SK-N-SH (cell line): Measurements from ENCODE around the gene PRPF40B. TPM values are rescaled to one million over a fixed set of nuclear protein-coding genes. Genes with fewer than 3 reads are reported as not detected.

Source experiments
- CTCF ChIA-PET: fragments of 300-600, 350-600 bp; formaldehyde crosslinking; extraction: SDS; loops from one replicate; lab custom pipeline; 2021; lab: Yijun Ruan, JAX
- POLR2A ChIA-PET: fragments of 350-600 bp; sonication (Branson Sonifier 250); formaldehyde crosslinking; extraction: SDS; loops from one replicate; lab custom pipeline; 2020; ENCODE audit warnings: antibody characterized with exemption, inconsistent platforms; lab: Yijun Ruan, JAX
- DNase-seq: peaks from one replicate; pipeline ENCODE4 v3.0.0; 2012
- H2AFZ ChIP-seq: fragments of 200-600 bp; sonication (generic); 2 replicates; pipeline ENCODE4 v1.8.1; 2016; ENCODE audit warnings: antibody characterized with exemption, mild to moderate bottlenecking, low read depth
- H3F3A ChIP-seq: fragments of 200-600 bp; sonication (generic); replicated peaks from 2 replicates; pipeline ENCODE3; 2016; ENCODE audit warnings: antibody characterized with exemption, mild to moderate bottlenecking; ENCODE audit not compliant: insufficient read depth
- H3K27ac ChIP-seq, 2 experiments: fragments of 200-500 bp in 1 of 2; fragments of 200-600 bp in 1 of 2; sonication (Bioruptor generic) in 1 of 2; sonication (generic), shearing (Covaris generic) in 1 of 2; 2 replicates each; pipeline versions ENCODE4 v1.5.1 to v1.6.1; 2014 to 2016; ENCODE audit warnings: low read depth in 2 of 2, inconsistent platforms in 1 of 2, low read length in 1 of 2, mild to moderate bottlenecking in 1 of 2, mixed read lengths in 1 of 2
- H3K27me3 ChIP-seq: fragments of 200-600 bp; sonication (generic), shearing (Covaris generic); 2 replicates; pipeline ENCODE4 v1.6.1; 2016; ENCODE audit warnings: mixed run types; ENCODE audit not compliant: insufficient read depth
- H3K36me3 ChIP-seq, 2 experiments: fragments of 200-500 bp in 1 of 2; fragments of 200-600 bp in 1 of 2; sonication (Bioruptor generic) in 1 of 2; sonication (generic) in 1 of 2; replicated peaks in 1 of 2; 2 replicates each; pipeline versions ENCODE3 to v1.5.1; 2014 to 2016; ENCODE audit warnings: low read length in 1 of 2, mild to moderate bottlenecking in 1 of 2; ENCODE audit not compliant: insufficient read depth in 2 of 2, control insufficient read depth in 1 of 2
- H3K4me1 ChIP-seq, 2 experiments: fragments of 200-500 bp in 1 of 2; fragments of 200-600 bp in 1 of 2; sonication (Bioruptor generic) in 1 of 2; sonication (generic), shearing (Covaris generic) in 1 of 2; 2 replicates each; pipeline versions ENCODE4 v1.5.1 to v1.6.1; 2014 to 2016; ENCODE audit warnings: low read depth in 1 of 2, low read length in 1 of 2, mixed run types in 1 of 2; ENCODE audit not compliant: insufficient read depth in 2 of 2, control insufficient read depth in 1 of 2
- H3K4me2 ChIP-seq: fragments of 200-600 bp; sonication (generic), shearing (Covaris generic); 2 replicates; pipeline ENCODE4 v1.6.1; 2017; ENCODE audit warnings: mixed run types
- H3K4me3 ChIP-seq, 2 experiments: fragments of 200-500 bp in 1 of 2; fragments of 200-600 bp in 1 of 2; sonication (Bioruptor generic) in 1 of 2; sonication (generic), shearing (Covaris generic) in 1 of 2; 2 replicates each; pipeline versions ENCODE4 v1.5.1 to v1.8.1; 2014 to 2016; ENCODE audit warnings: low read depth in 2 of 2, inconsistent platforms in 1 of 2, low read length in 1 of 2, mild to moderate bottlenecking in 1 of 2, mixed read lengths in 1 of 2, moderate library complexity in 1 of 2
- H3K79me2 ChIP-seq: fragments of 200-600 bp; sonication (generic); 2 replicates; pipeline ENCODE4 v1.8.1; 2017; ENCODE audit warnings: mild to moderate bottlenecking; ENCODE audit not compliant: insufficient read depth
- H3K9ac ChIP-seq: fragments of 200-600 bp; sonication (generic); 2 replicates; pipeline ENCODE4 v1.6.1; 2017; ENCODE audit warnings: mixed run types
- H3K9me2 ChIP-seq: fragments of 200-600 bp; sonication (generic); 2 replicates; pipeline ENCODE4 v1.6.1; 2017; ENCODE audit warnings: mixed run types
- H3K9me3 ChIP-seq: fragments of 200-600 bp; sonication (generic); 2 replicates; pipeline ENCODE4 v1.6.1; 2017; ENCODE audit warnings: mixed run types, mild to moderate bottlenecking, moderate library complexity
- H4K20me1 ChIP-seq: fragments of 200-600 bp; sonication (generic); 2 replicates; pipeline ENCODE4 v1.6.1; 2017; ENCODE audit warnings: mild to moderate bottlenecking, mixed run types; ENCODE audit not compliant: insufficient read depth
- CTCF ChIP-seq: fragments of 200-600 bp; sonication (generic); IDR thresholded peaks from 2 replicates; pipeline ENCODE4 v1.6.1; 2017; ENCODE audit warnings: antibody characterized with exemption, mild to moderate bottlenecking, moderate library complexity
- ELF1 ChIP-seq: IDR thresholded peaks from 2 replicates; pipeline ENCODE4 v1.4.0; 2012
- FOXJ3 ChIP-seq: sonication (generic); formaldehyde crosslinking; IDR thresholded peaks from 2 replicates; pipeline ENCODE4 v1.5.1; 2020; ENCODE audit warnings: mild to moderate bottlenecking, missing genetic modification reagents
- FOXM1 ChIP-seq: IDR thresholded peaks from 2 replicates; pipeline ENCODE4 v1.4.0; 2012; ENCODE audit warnings: low read depth, mild to moderate bottlenecking
- IRF3 ChIP-seq: fragments of 150-350 bp; IDR thresholded peaks from 2 replicates; pipeline ENCODE4 v1.6.1; 2016; ENCODE audit warnings: mild to moderate bottlenecking, low read depth, low read length
- REST ChIP-seq: IDR thresholded peaks from 2 replicates; pipeline ENCODE4 v1.6.1; 2012; ENCODE audit warnings: mild to moderate bottlenecking, low read depth, low read length, moderate library complexity
- TAF1 ChIP-seq: IDR thresholded peaks from 2 replicates; pipeline ENCODE4 v1.6.1; 2012; ENCODE audit warnings: low read depth, mild to moderate bottlenecking, low read length, moderate library complexity, borderline replicate concordance
- TCF12 ChIP-seq: IDR thresholded peaks from 2 replicates; pipeline ENCODE4 v1.4.0; 2012
- USF1 ChIP-seq: IDR thresholded peaks from 2 replicates; pipeline ENCODE4 v1.4.0; 2012; ENCODE audit warnings: low read depth, borderline replicate concordance
- WGBS: methylation state at CpG from one replicate; pipeline ENCODE4 v1.1.6; 2017; ENCODE audit warnings: low lambda C conversion rate; 5-methylcytosine and 5-hydroxymethylcytosine counted together
- polyA plus RNA-seq, 3 experiments: library from polyadenylated mRNA; depleted of rRNA; stranded (reverse); fragments of >200 nt; gene quantifications; 2 replicates each; pipeline ENCODE4 v1.2.3, GENCODE V29; 2012
- TF ChIP-seq, protein P1 (sequence below): IDR thresholded peaks from 2 replicates; pipeline ENCODE4 v1.4.0; 2012; ENCODE audit warnings: low read depth, borderline replicate concordance

PRPF40B gene
- polyA plus RNA-seq, 1 of the 3 experiments (the other 2 are of a cell fraction): 27.0 TPM

DNA sequence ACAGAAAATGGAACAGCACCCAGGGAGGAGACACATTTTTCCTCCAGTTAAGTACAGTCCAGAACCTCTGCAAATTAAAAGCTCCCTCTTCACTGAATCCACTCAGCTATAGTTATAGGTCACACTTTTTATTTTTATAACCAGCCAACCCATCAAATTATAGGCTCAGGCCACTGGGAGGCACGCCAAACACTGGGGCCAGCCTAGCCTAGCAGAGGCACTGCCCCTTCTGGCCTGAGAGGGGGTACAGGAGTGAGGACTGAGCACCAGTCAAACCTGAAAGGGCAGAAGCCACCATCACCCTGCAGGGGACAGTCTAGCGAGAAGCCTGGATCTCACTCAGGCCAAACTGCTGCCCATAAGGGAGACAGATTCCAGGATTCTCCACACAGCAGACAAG is 64.6 kb downstream of the PRPF40B start (continued):
- no peak for TF ChIP-seq CTCF
- TF ChIP-seq, all 33 proteins: peak for 0

DNA sequence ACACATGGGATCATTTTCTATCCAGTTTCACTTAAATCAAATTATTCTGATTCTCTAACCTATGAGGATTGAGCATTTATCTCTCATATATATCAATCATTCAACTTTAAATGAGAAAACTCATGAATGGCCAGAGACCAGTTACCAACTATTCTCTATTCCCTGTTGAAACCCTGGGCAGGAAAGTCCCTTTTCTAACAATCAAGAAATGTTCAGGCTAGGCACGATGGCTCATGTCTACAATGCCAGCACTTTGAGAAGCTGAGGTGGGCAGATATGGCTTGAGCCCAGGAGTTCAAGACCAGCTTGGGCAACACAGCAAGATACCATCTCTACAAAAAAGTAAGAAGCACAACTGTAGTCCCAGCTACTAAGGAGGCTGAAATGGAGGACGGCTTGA is 65.9 kb downstream of the PRPF40B start:
- H3K9me2 ChIP-seq: no peaks in the 10 kb centered on the region
- TF ChIP-seq USF1 (no peak), ELF1 (no peak), TCF12 (no peak), TAF1 (no peak), IRF3 (no peak), CTCF (no peak), FOXM1 (no peak), REST (no peak), FOXJ3 (CRISPR knock-in tag) (no peak)
- TF ChIP-seq, protein P1, sequence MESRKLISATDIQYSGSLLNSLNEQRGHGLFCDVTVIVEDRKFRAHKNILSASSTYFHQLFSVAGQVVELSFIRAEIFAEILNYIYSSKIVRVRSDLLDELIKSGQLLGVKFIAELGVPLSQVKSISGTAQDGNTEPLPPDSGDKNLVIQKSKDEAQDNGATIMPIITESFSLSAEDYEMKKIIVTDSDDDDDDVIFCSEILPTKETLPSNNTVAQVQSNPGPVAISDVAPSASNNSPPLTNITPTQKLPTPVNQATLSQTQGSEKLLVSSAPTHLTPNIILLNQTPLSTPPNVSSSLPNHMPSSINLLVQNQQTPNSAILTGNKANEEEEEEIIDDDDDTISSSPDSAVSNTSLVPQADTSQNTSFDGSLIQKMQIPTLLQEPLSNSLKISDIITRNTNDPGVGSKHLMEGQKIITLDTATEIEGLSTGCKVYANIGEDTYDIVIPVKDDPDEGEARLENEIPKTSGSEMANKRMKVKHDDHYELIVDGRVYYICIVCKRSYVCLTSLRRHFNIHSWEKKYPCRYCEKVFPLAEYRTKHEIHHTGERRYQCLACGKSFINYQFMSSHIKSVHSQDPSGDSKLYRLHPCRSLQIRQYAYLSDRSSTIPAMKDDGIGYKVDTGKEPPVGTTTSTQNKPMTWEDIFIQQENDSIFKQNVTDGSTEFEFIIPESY: no peak
- no peaks in the 10 kb centered on the region for H3K9me3 ChIP-seq
- H3K27ac ChIP-seq: no peak overlapping the region
- H3F3A ChIP-seq: no peaks in the 10 kb centered on the region
- H3K4me3 ChIP-seq: no peak overlapping the region
- H4K20me1 ChIP-seq: peaks cover 60% of the 10 kb centered on the region
- no peak for DNase-seq
- 80% methylated on average over 2 of the region's 2 CpGs for WGBS
- H3K4me2 ChIP-seq: no peak overlapping the region
- ChIA-PET CTCF (interaction anchor here (1.0 to 1.8 kb wide), 3 partner anchors 14 to 330 kb away, joined by 3 to 6 read pairs (median 6); no protein-coding TSS in a partner anchor), POLR2A (interaction anchor here (1.4 kb wide), 1 partner anchor 16 kb away, joined by 7 read pairs; no protein-coding TSS in a partner anchor)
- no peaks in the 10 kb centered on the region for H3K27me3 ChIP-seq
- H3K36me3 ChIP-seq: no peaks in the 10 kb centered on the region
- H3K4me1 ChIP-seq: peaks cover 0 to 5% of the 10 kb centered on the region in 2 experiments; a peak in 2 of 4 replicates
- H2AFZ ChIP-seq: no peak overlapping the region
- H3K9ac ChIP-seq: no peak overlapping the region
- H3K79me2 ChIP-seq: peaks cover 98% of the 10 kb centered on the region
